Upper lobe of left lung (tissue), 4 donors: Measurements from ENCODE around the gene GUK1.

Experiments used
- CTCF ChIP-seq, 6 experiments: fragments of 450-650 bp in 4 of 6; fragments of 200-600 bp in 2 of 6; sonication (generic) in 2 of 6; IDR thresholded peaks; one replicate each; pipeline ENCODE4 v1.5.1; 2016 to 2019; ENCODE audit warnings: antibody characterized with exemption in 6 of 6
- EP300 ChIP-seq, 4 donors: sonication (generic); formaldehyde crosslinking; IDR thresholded peaks; one replicate each; pipeline ENCODE4 v1.5.1; 2017; ENCODE audit warnings: antibody characterized with exemption in 4 of 4, control low read depth in 2 of 4

- no peak for TF ChIP-seq CTCF (IDR thresholded peaks at IDR 0.05)
- TF ChIP-seq EP300 (IDR thresholded peaks at IDR 0.05) = no peak
Measured at GRCh38 chr1:228145463-228146416, 5.7 kb downstream of the GUK1 start.
